22Rv1 (cell line): ENCODE data around the gene LGALS12.

Experiments used
- CTCF ChIP-seq: fragments of 450-650 bp; IDR thresholded peaks from 2 replicates; pipeline ENCODE4 v1.5.1; 2017; ENCODE audit warnings: mild to moderate bottlenecking
- ZFX ChIP-seq: fragments of 450-650 bp; IDR thresholded peaks from 2 replicates; pipeline ENCODE4 v1.6.1; 2017; ENCODE audit warnings: antibody characterized with exemption, borderline replicate concordance

GRCh38 chr11:63480039-63480438, 25.8 kb upstream of the LGALS12 start:
- TF ChIP-seq CTCF (no peak), ZFX (no peak)
